CD4-positive, alpha-beta T cell treated with Interferon gamma for 1 hour (primary cell): ENCODE measurements around the gene PTGER4.
"Not testable (repeated sequence)": the region's sequence is repeated elsewhere in the genome, so short reads cannot be mapped to it uniquely, and the experiment has no call there.

Source experiments
- DNase-seq: peaks from one replicate; pipeline ENCODE4 v3.0.0-alpha.2; 2020

The PTGER4 gene

GRCh38 chr5:40694433-40694832, 14.7 kb downstream of the PTGER4 start:
- no peak for DNase-seq

- no peak for DNase-seq
These were observed 20.5 kb downstream of the PTGER4 start for GRCh38 chr5:40700116-40700782.

GRCh38 chr5:40702027-40702426, 22.3 kb downstream of the PTGER4 start:
- not testable (repeated sequence) for DNase-seq

GRCh38 chr5:40705484-40705883, 25.8 kb downstream of the PTGER4 start:
- not testable (repeated sequence) for DNase-seq

- not testable (repeated sequence) for DNase-seq
These were observed 30.9 kb downstream of the PTGER4 start for GRCh38 chr5:40710575-40710974.

- no peak for DNase-seq
These were observed 34.3 kb downstream of the PTGER4 start for GRCh38 chr5:40714001-40714400.

GRCh38 chr5:40716000-40716399, 36.3 kb downstream of the PTGER4 start:
- DNase-seq: no peak

GRCh38 chr5:40716590-40716989, 36.9 kb downstream of the PTGER4 start:
- DNase-seq: no peak

- no peak for DNase-seq
These were observed 37.6 kb downstream of the PTGER4 start for GRCh38 chr5:40717281-40717680.

- no peak for DNase-seq
These were observed 40.4 kb downstream of the PTGER4 start for GRCh38 chr5:40720069-40720468.

GRCh38 chr5:40722497-40722911, 42.8 kb downstream of the PTGER4 start:
- DNase-seq: not testable (repeated sequence)

- DNase-seq: no peak
These were observed 53.7 kb downstream of the PTGER4 start for GRCh38 chr5:40733434-40733833.

GRCh38 chr5:40733879-40734563, 54.3 kb downstream of the PTGER4 start:
- no peak for DNase-seq

GRCh38 chr5:40734986-40735385, 55.3 kb downstream of the PTGER4 start:
- DNase-seq: no peak

- DNase-seq: no peak
These were observed 55.9 kb downstream of the PTGER4 start for GRCh38 chr5:40735609-40736008.

GRCh38 chr5:40736103-40736875, 56.6 kb downstream of the PTGER4 start:
- DNase-seq: no peak

GRCh38 chr5:40738502-40738901, 58.8 kb downstream of the PTGER4 start:
- no peak for DNase-seq
